ENCODE results near the gene SOX2. TPM values are rescaled to one million over a fixed set of nuclear protein-coding genes. Genes with fewer than 3 reads are reported as not detected.

Gene SOX2
- total RNA-seq, 1 experiment from 2014 or later: 0.63 TPM

- DNase-seq: no peak
- no peaks in the 10 kb centered on the region for H4K20me1 ChIP-seq (ENCODE audit: insufficient read depth, low read depth, low read length)
Observed at GRCh38 chr3:181712226-181712552, 464 bp downstream of the SOX2 start.

GRCh38 chr3:181712553-181713279 lies 991 bp downstream of the SOX2 start:
- no peaks in the 10 kb centered on the region for H4K20me1 ChIP-seq (ENCODE audit: insufficient read depth, low read depth, low read length)
- H3K79me2 ChIP-seq (ENCODE audit: low read length): no peaks in the 10 kb centered on the region
- no peak overlapping the region for H3K9ac ChIP-seq (ENCODE audit: low read length)
- no peaks in the 10 kb centered on the region for H3K9me3 ChIP-seq (ENCODE audit: low read length)
- H3K4me3 ChIP-seq (ENCODE audit: low read length): no peak overlapping the region
- H3K27me3 ChIP-seq (ENCODE audit: low read length): no peaks in the 10 kb centered on the region
- H3K36me3 ChIP-seq (ENCODE audit: insufficient read depth, low read length): no peaks in the 10 kb centered on the region
- no peak overlapping the region for H2AFZ ChIP-seq (ENCODE audit: low read length)
- H3K4me1 ChIP-seq (ENCODE audit: low read length): peaks cover 53% of the 10 kb centered on the region
- no peaks in the 10 kb centered on the region for H3K9me2 ChIP-seq (replicated peaks; ENCODE audit: insufficient read depth, low read length)
- no peak overlapping the region for H3K27ac ChIP-seq (ENCODE audit: low read length)
- DNase-seq: no peak
- no peak overlapping the region for H3K4me2 ChIP-seq (ENCODE audit: low read depth, low read length, poor library complexity, severe bottlenecking)

More at GRCh38 chr3:181712226-181712552, 464 bp downstream of the SOX2 start:
- no peak overlapping the region for H3K4me2 ChIP-seq (ENCODE audit: low read depth, low read length, poor library complexity, severe bottlenecking)
- no peak overlapping the region for H3K9ac ChIP-seq (ENCODE audit: low read length)
- no peak overlapping the region for H3K27ac ChIP-seq (ENCODE audit: low read length)
- H3K4me3 ChIP-seq (ENCODE audit: low read length): no peak overlapping the region
- H3K79me2 ChIP-seq (ENCODE audit: low read length): no peaks in the 10 kb centered on the region
- no peak overlapping the region for H2AFZ ChIP-seq (ENCODE audit: low read length)
- H3K27me3 ChIP-seq (ENCODE audit: low read length): no peaks in the 10 kb centered on the region
- no peaks in the 10 kb centered on the region for H3K36me3 ChIP-seq (ENCODE audit: insufficient read depth, low read length)
- no peaks in the 10 kb centered on the region for H3K9me3 ChIP-seq (ENCODE audit: low read length)
- no peaks in the 10 kb centered on the region for H3K9me2 ChIP-seq (replicated peaks; ENCODE audit: insufficient read depth, low read length)
- peaks cover 50% of the 10 kb centered on the region for H3K4me1 ChIP-seq (ENCODE audit: low read length)

- no peak overlapping the region for H2AFZ ChIP-seq (ENCODE audit: low read length)
- no peaks in the 10 kb centered on the region for H3K36me3 ChIP-seq (ENCODE audit: insufficient read depth, low read length)
- no peaks in the 10 kb centered on the region for H3K9me2 ChIP-seq (replicated peaks; ENCODE audit: insufficient read depth, low read length)
- H4K20me1 ChIP-seq (ENCODE audit: insufficient read depth, low read depth, low read length): no peaks in the 10 kb centered on the region
- peaks cover 48% of the 10 kb centered on the region for H3K4me1 ChIP-seq (ENCODE audit: low read length)
- H3K9ac ChIP-seq (ENCODE audit: low read length): no peak overlapping the region
- no peaks in the 10 kb centered on the region for H3K27me3 ChIP-seq (ENCODE audit: low read length)
- H3K9me3 ChIP-seq (ENCODE audit: low read length): no peaks in the 10 kb centered on the region
- no peak overlapping the region for H3K4me3 ChIP-seq (ENCODE audit: low read length)
- no peak overlapping the region for H3K27ac ChIP-seq (ENCODE audit: low read length)
- no peaks in the 10 kb centered on the region for H3K79me2 ChIP-seq (ENCODE audit: low read length)
- H3K4me2 ChIP-seq (ENCODE audit: low read depth, low read length, poor library complexity, severe bottlenecking): peak overlapping the region; percentile 58
- DNase-seq: no peak
Observed at GRCh38 chr3:181713280-181713647, 1.5 kb downstream of the SOX2 start.

GRCh38 chr3:181713676-181714612 lies 2.2 kb downstream of the SOX2 start:
- no peak for DNase-seq
- H2AFZ ChIP-seq (ENCODE audit: low read length): 0 out of 2 replicates have a peak overlapping the region, but pooled peaks have one; percentile 24
- H3K27me3 ChIP-seq (ENCODE audit: low read length): no peaks in the 10 kb centered on the region
- H3K4me3 ChIP-seq (ENCODE audit: low read length): peak overlapping the region; percentile 59
- no peaks in the 10 kb centered on the region for H3K79me2 ChIP-seq (ENCODE audit: low read length)
- H3K9ac ChIP-seq (ENCODE audit: low read length): peak overlapping the region; percentile 2
- no peaks in the 10 kb centered on the region for H3K9me2 ChIP-seq (replicated peaks; ENCODE audit: insufficient read depth, low read length)
- H3K9me3 ChIP-seq (ENCODE audit: low read length): no peaks in the 10 kb centered on the region
- peaks cover 49% of the 10 kb centered on the region for H3K4me1 ChIP-seq (ENCODE audit: low read length)
- H3K36me3 ChIP-seq (ENCODE audit: insufficient read depth, low read length): no peaks in the 10 kb centered on the region
- H3K27ac ChIP-seq (ENCODE audit: low read length): no peak overlapping the region
- H4K20me1 ChIP-seq (ENCODE audit: insufficient read depth, low read depth, low read length): no peaks in the 10 kb centered on the region
- H3K4me2 ChIP-seq (ENCODE audit: low read depth, low read length, poor library complexity, severe bottlenecking): peak overlapping the region; percentile 58

GRCh38 chr3:181715571-181716340 lies 4.0 kb downstream of the SOX2 start:
- Histone ChIP-seq H4K20me1 (ENCODE audit: insufficient read depth, low read depth, low read length) (no peaks in the 10 kb centered on the region), H3K36me3 (ENCODE audit: insufficient read depth, low read length) (no peaks in the 10 kb centered on the region), H3K4me3 (ENCODE audit: low read length) (peak overlapping the region; percentile 59), H3K79me2 (ENCODE audit: low read length) (no peaks in the 10 kb centered on the region), H3K27ac (ENCODE audit: low read length) (no peak overlapping the region), H2AFZ (ENCODE audit: low read length) (peak overlapping the region; percentile 80; the same call in 1 of the 2 replicates), H3K27me3 (ENCODE audit: low read length) (no peaks in the 10 kb centered on the region), H3K4me1 (ENCODE audit: low read length) (peaks cover 52% of the 10 kb centered on the region), H3K4me2 (ENCODE audit: low read depth, low read length, poor library complexity, severe bottlenecking) (peak overlapping the region; percentile 58), H3K9ac (ENCODE audit: low read length) (peak overlapping the region; percentile 51), H3K9me2 (replicated peaks; ENCODE audit: insufficient read depth, low read length) (no peaks in the 10 kb centered on the region), H3K9me3 (ENCODE audit: low read length) (no peaks in the 10 kb centered on the region)
- DNase-seq: no peak

GRCh38 chr3:181716966-181717365 lies 5.2 kb downstream of the SOX2 start:
- H3K4me2 ChIP-seq (ENCODE audit: low read depth, low read length, poor library complexity, severe bottlenecking): peak overlapping the region; percentile 58
- no peak overlapping the region for H3K9ac ChIP-seq (ENCODE audit: low read length)
- no peaks in the 10 kb centered on the region for H3K79me2 ChIP-seq (ENCODE audit: low read length)
- H2AFZ ChIP-seq (ENCODE audit: low read length): no peak overlapping the region
- no peaks in the 10 kb centered on the region for H3K27me3 ChIP-seq (ENCODE audit: low read length)
- no peaks in the 10 kb centered on the region for H4K20me1 ChIP-seq (ENCODE audit: insufficient read depth, low read depth, low read length)
- no peak for DNase-seq
- peaks cover 49% of the 10 kb centered on the region for H3K4me1 ChIP-seq (ENCODE audit: low read length)
- H3K27ac ChIP-seq (ENCODE audit: low read length): no peak overlapping the region
- no peaks in the 10 kb centered on the region for H3K9me3 ChIP-seq (ENCODE audit: low read length)
- no peaks in the 10 kb centered on the region for H3K9me2 ChIP-seq (replicated peaks; ENCODE audit: insufficient read depth, low read length)
- H3K36me3 ChIP-seq (ENCODE audit: insufficient read depth, low read length): no peaks in the 10 kb centered on the region
- H3K4me3 ChIP-seq (ENCODE audit: low read length): no peak overlapping the region

GRCh38 chr3:181717549-181718171 lies 5.9 kb downstream of the SOX2 start:
- Histone ChIP-seq H3K9ac (ENCODE audit: low read length) (no peak overlapping the region), H3K27me3 (ENCODE audit: low read length) (no peaks in the 10 kb centered on the region), H3K27ac (ENCODE audit: low read length) (no peak overlapping the region), H2AFZ (ENCODE audit: low read length) (no peak overlapping the region), H3K9me3 (ENCODE audit: low read length) (no peaks in the 10 kb centered on the region), H3K9me2 (replicated peaks; ENCODE audit: insufficient read depth, low read length) (no peaks in the 10 kb centered on the region), H3K4me3 (ENCODE audit: low read length) (no peak overlapping the region), H4K20me1 (ENCODE audit: insufficient read depth, low read depth, low read length) (no peaks in the 10 kb centered on the region), H3K4me2 (ENCODE audit: low read depth, low read length, poor library complexity, severe bottlenecking) (no peak overlapping the region), H3K79me2 (ENCODE audit: low read length) (no peaks in the 10 kb centered on the region), H3K4me1 (ENCODE audit: low read length) (peaks cover 49% of the 10 kb centered on the region), H3K36me3 (ENCODE audit: insufficient read depth, low read length) (no peaks in the 10 kb centered on the region)
- no peak for DNase-seq

Data from Karpas-422 (cell line).